Fibroblast of lung (primary cell): ENCODE results near the gene CCDC82. TPM values are rescaled to one million over a fixed set of nuclear protein-coding genes. Genes with fewer than 3 reads are reported as not detected.

Experiments used
- DNase-seq, 2 donors: peaks; one replicate each; pipeline versions ENCODE4 v3.0.0 to v3.0.0-alpha.2; 2010; ENCODE audit warnings: low read depth in 2 of 2
- H2AFZ ChIP-seq: 2 replicates; pipeline ENCODE4 v1.5.1; 2012; ENCODE audit warnings: low read length, control low read depth, inconsistent platforms
- H3K27ac ChIP-seq: 2 replicates; pipeline ENCODE4 v1.5.1; 2011; ENCODE audit warnings: low read length, control low read depth; ENCODE audit not compliant: insufficient read depth
- H3K27me3 ChIP-seq: 2 replicates; pipeline ENCODE4 v1.5.1; 2011; ENCODE audit warnings: mild to moderate bottlenecking, low read length; ENCODE audit not compliant: control insufficient read depth, insufficient read depth
- H3K36me3 ChIP-seq: 2 replicates; pipeline ENCODE4 v1.5.1; 2011; ENCODE audit warnings: low read length; ENCODE audit not compliant: control insufficient read depth, insufficient read depth
- H3K4me1 ChIP-seq: 2 replicates; pipeline ENCODE4 v1.5.1; 2011; ENCODE audit warnings: low read length; ENCODE audit not compliant: control insufficient read depth, insufficient read depth; ENCODE audit errors: extremely low read depth
- H3K4me2 ChIP-seq: 2 replicates; pipeline ENCODE4 v1.5.1; 2011; ENCODE audit warnings: low read length, control low read depth; ENCODE audit not compliant: insufficient read depth; ENCODE audit errors: extremely low read depth
- H3K4me3 ChIP-seq, 4 experiments: fragments of 200-600 bp in 1 of 4; sonication (generic) in 1 of 4; replicated peaks in 1 of 4; 2 replicates each; pipeline ENCODE4 v1.5.1; 2011 to 2016; ENCODE audit warnings: low read length in 4 of 4, low read depth in 3 of 4, mild to moderate bottlenecking in 3 of 4, control low read depth in 2 of 4, inconsistent platforms in 1 of 4, mixed read lengths in 1 of 4; ENCODE audit not compliant: insufficient read depth in 1 of 4; ENCODE audit errors: control extremely low read depth in 1 of 4
- H3K79me2 ChIP-seq: 2 replicates; pipeline ENCODE4 v1.5.1; 2012; ENCODE audit warnings: mild to moderate bottlenecking, low read length, inconsistent platforms; ENCODE audit not compliant: control insufficient read depth, insufficient read depth
- H3K9ac ChIP-seq: 2 replicates; pipeline ENCODE4 v1.5.1; 2011; ENCODE audit warnings: mild to moderate bottlenecking, low read length, control low read depth; ENCODE audit not compliant: insufficient read depth
- H3K9me3 ChIP-seq: 2 replicates; pipeline ENCODE4 v1.5.1; 2012; ENCODE audit warnings: low read depth, low read length; ENCODE audit not compliant: control insufficient read depth, insufficient read depth
- H4K20me1 ChIP-seq: 2 replicates; pipeline ENCODE4 v1.5.1; 2011; ENCODE audit warnings: low read length; ENCODE audit not compliant: control insufficient read depth, insufficient read depth; ENCODE audit errors: extremely low read depth
- EZH2 ChIP-seq: IDR thresholded peaks from 2 replicates; pipeline ENCODE4 v1.5.1; 2012; ENCODE audit warnings: low read length, control low read depth, mild to moderate bottlenecking; ENCODE audit errors: missing control alignments
- polyA plus RNA-seq, 2 donors: library from polyadenylated mRNA; depleted of rRNA in 1 of 2; stranded (reverse) in 1 of 2; unstranded in 1 of 2; fragments of >200 nt; gene quantifications; 2 replicates each; pipeline ENCODE4 v1.2.1, GENCODE V29; 2011 to 2012; ENCODE audit warnings: missing spikeins in 1 of 2
- total RNA-seq: library from RNA; depleted of rRNA; stranded (reverse); fragments of >200 nt; gene quantifications from 2 replicates; pipeline ENCODE4 v1.2.1, GENCODE V29; 2014
- TF ChIP-seq, protein P1 (sequence below), 2 donors: IDR thresholded peaks in 1 of 2; conservative IDR thresholded peaks in 1 of 2; 1 replicate in 1 of 2; 2 replicates in 1 of 2; pipeline ENCODE4 v1.5.1; 2011 to 2012; ENCODE audit warnings: low read length in 2 of 2, control low read depth in 1 of 2, inconsistent platforms in 1 of 2, low read depth in 1 of 2, mild to moderate bottlenecking in 1 of 2

The CCDC82 gene
- total and polyA plus RNA-seq, 2 donors (not counting 1 experiment from before 2014, with no cell fraction given): 14.2 to 19.5 TPM

DNA sequence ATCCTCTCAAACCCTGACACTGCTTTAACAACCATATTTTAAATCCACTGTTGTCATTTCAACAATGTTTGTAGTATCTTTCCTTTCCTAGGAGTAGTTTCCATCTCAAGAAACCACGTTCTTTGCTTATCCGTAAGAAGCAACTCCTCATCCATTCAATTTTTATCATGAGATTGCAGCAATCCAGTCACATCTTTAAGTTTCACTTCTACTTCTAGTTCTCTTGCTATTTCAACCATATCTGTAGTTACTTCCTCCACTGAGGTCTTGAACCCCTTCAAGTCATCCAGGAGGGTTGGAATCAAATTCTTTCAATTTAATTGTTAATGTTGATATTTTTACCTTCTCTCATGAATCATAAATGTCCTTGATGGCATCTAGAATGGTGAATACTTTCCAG, 22.4 kb downstream of the CCDC82 start:
- Histone ChIP-seq H3K27ac (no peak overlapping the region), H3K9me3 (no peaks in the 10 kb centered on the region), H3K4me2 (no peak overlapping the region), H3K36me3 (no peaks in the 10 kb centered on the region), H4K20me1 (no peaks in the 10 kb centered on the region), H2AFZ (no peak overlapping the region), H3K79me2 (no peaks in the 10 kb centered on the region), H3K4me1 (no peaks in the 10 kb centered on the region), H3K27me3 (no peaks in the 10 kb centered on the region), H3K4me3 (no peak overlapping the region), H3K9ac (no peak overlapping the region)
- TF ChIP-seq, protein P1, sequence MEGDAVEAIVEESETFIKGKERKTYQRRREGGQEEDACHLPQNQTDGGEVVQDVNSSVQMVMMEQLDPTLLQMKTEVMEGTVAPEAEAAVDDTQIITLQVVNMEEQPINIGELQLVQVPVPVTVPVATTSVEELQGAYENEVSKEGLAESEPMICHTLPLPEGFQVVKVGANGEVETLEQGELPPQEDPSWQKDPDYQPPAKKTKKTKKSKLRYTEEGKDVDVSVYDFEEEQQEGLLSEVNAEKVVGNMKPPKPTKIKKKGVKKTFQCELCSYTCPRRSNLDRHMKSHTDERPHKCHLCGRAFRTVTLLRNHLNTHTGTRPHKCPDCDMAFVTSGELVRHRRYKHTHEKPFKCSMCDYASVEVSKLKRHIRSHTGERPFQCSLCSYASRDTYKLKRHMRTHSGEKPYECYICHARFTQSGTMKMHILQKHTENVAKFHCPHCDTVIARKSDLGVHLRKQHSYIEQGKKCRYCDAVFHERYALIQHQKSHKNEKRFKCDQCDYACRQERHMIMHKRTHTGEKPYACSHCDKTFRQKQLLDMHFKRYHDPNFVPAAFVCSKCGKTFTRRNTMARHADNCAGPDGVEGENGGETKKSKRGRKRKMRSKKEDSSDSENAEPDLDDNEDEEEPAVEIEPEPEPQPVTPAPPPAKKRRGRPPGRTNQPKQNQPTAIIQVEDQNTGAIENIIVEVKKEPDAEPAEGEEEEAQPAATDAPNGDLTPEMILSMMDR (conservative IDR thresholded peaks at IDR 0.05 in 1 of 2, IDR thresholded peaks at IDR 0.05 in 1 of 2; ENCODE audit: low read depth in 1 of 2, low read length in 2 of 2): no peak
- TF ChIP-seq EZH2: no peak
- no peak for DNase-seq

DNA sequence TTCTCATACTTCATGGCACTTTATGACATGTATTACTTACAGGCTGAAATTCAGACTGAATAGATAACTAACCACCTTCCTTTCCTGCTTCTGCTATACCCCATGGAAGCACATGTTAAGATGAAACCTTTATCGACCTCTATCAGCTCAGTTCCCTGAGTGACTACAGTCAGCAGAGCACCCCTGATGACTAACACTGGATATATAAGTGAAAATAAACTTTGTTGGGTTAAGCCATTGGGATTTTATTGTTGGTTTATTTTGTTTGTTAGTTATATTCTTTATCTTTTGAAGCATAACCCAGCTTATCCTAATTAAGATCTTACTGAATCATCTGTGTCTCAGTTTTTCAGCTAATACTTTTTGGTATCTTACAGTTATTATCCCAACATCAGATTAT, 23.7 kb downstream of the CCDC82 start:
- no peak for DNase-seq
- H3K36me3 ChIP-seq: no peaks in the 10 kb centered on the region
- no peaks in the 10 kb centered on the region for H3K9me3 ChIP-seq
- H3K4me1 ChIP-seq: no peaks in the 10 kb centered on the region
- H3K9ac ChIP-seq: no peak overlapping the region
- no peak overlapping the region for H2AFZ ChIP-seq
- no peak overlapping the region for H3K4me3 ChIP-seq
- H3K4me2 ChIP-seq: no peak overlapping the region
- TF ChIP-seq, protein P1 (conservative IDR thresholded peaks at IDR 0.05 in 1 of 2, IDR thresholded peaks at IDR 0.05 in 1 of 2; ENCODE audit: low read depth in 1 of 2, low read length in 2 of 2): no peak
- no peak for TF ChIP-seq EZH2
- no peaks in the 10 kb centered on the region for H4K20me1 ChIP-seq
- no peaks in the 10 kb centered on the region for H3K27me3 ChIP-seq
- no peaks in the 10 kb centered on the region for H3K79me2 ChIP-seq
- no peak overlapping the region for H3K27ac ChIP-seq

DNA sequence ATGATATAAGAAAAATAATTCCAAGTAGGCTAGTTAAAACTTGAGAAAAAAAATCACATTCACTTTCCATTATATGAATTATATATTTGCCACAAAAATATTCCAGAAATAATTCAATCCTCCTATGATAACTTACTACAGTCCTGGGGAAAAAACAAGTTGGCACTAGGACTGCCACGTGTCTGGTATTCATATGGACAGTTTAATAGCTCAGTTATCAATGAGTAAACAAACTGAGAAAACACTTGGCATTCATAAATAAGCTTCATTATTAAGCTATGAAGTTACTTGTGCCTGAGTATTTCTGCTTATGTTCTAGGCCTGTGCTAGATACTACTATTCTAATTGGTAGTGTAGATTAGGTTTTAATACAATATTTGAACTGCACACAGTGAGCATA, 24.2 kb downstream of the CCDC82 start:
- no peak for TF ChIP-seq EZH2
- TF ChIP-seq, protein P1 (conservative IDR thresholded peaks at IDR 0.05 in 1 of 2, IDR thresholded peaks at IDR 0.05 in 1 of 2; ENCODE audit: low read depth in 1 of 2, low read length in 2 of 2): no peak
- no peaks in the 10 kb centered on the region for H3K36me3 ChIP-seq
- no peak overlapping the region for H3K4me2 ChIP-seq
- H3K9ac ChIP-seq: no peak overlapping the region
- no peaks in the 10 kb centered on the region for H3K27me3 ChIP-seq
- no peaks in the 10 kb centered on the region for H3K4me1 ChIP-seq
- H3K27ac ChIP-seq: no peak overlapping the region
- no peaks in the 10 kb centered on the region for H4K20me1 ChIP-seq
- no peak overlapping the region for H3K4me3 ChIP-seq
- H3K79me2 ChIP-seq: no peaks in the 10 kb centered on the region
- H2AFZ ChIP-seq: no peak overlapping the region
- no peak for DNase-seq
- no peaks in the 10 kb centered on the region for H3K9me3 ChIP-seq
